Caco-2 (cell line): ENCODE results near the gene CCNJ. TPM values are rescaled to one million over a fixed set of nuclear protein-coding genes. Genes with fewer than 3 reads are reported as not detected.

Source experiments
- BruUV-seq: library from RNA; stranded (reverse); fragments of 400-500 nt; replicated peaks from 2 replicates; lab custom pipeline; 2021; lab: Mats Ljungman, UMichigan
- CTCF ChIA-PET: fragments of 300-600 bp; sonication (Branson Sonifier 250); formaldehyde crosslinking; loops from one replicate; lab custom pipeline; 2022; ENCODE audit warnings: antibody characterized with exemption; lab: Charles Lee
- POLR2A ChIA-PET: fragments of 300-600 bp; sonication (Branson Sonifier 250); formaldehyde crosslinking; loops from one replicate; lab custom pipeline; 2022; ENCODE audit warnings: antibody characterized with exemption; lab: Charles Lee
- DNase-seq, 2 experiments: peaks; one replicate each; pipeline versions ENCODE4 v3.0.0 to v3.0.0-alpha.2; 2020 to 2022
- H3K27me3 ChIP-seq: replicated peaks from 2 replicates; pipeline ENCODE4 v1.6.0; 2011; ENCODE audit warnings: low read length; ENCODE audit not compliant: control insufficient read depth, insufficient read depth
- H3K36me3 ChIP-seq: 2 replicates; pipeline ENCODE4 v1.5.1; 2011; ENCODE audit warnings: low read length; ENCODE audit not compliant: control insufficient read depth, insufficient read depth
- H3K4me1 ChIP-seq: fragments of 250-450 bp; sonication (Bioruptor Pico); 2 replicates; pipeline ENCODE4 v1.5.1; 2020; ENCODE audit warnings: mild to moderate bottlenecking
- H3K4me3 ChIP-seq: 2 replicates; pipeline ENCODE4 v1.5.1; 2011; ENCODE audit warnings: low read depth, mild to moderate bottlenecking, control low read depth, low read length
- H3K9me3 ChIP-seq: fragments of 250-450 bp; sonication (Bioruptor Pico); 2 replicates; pipeline ENCODE4 v1.5.1; 2020; ENCODE audit warnings: mild to moderate bottlenecking, moderate library complexity
- H3K27ac Mint-ChIP-seq: one replicate; pipeline ENCODE4 v1.8.0; 2022; ENCODE audit warnings: mixed read lengths; ENCODE audit not compliant: unreplicated experiment
- H3K27me3 Mint-ChIP-seq: one replicate; pipeline ENCODE4 v1.8.0; 2022; ENCODE audit warnings: mixed read lengths; ENCODE audit not compliant: insufficient read depth, unreplicated experiment
- H3K36me3 Mint-ChIP-seq: one replicate; pipeline ENCODE4 v1.8.0; 2022; ENCODE audit warnings: mild to moderate bottlenecking, mixed read lengths; ENCODE audit not compliant: insufficient read depth, unreplicated experiment
- H3K4me1 Mint-ChIP-seq: one replicate; pipeline ENCODE4 v1.8.0; 2022; ENCODE audit warnings: low read depth, mixed read lengths; ENCODE audit not compliant: unreplicated experiment
- H3K4me3 Mint-ChIP-seq: one replicate; pipeline ENCODE4 v1.8.0; 2022; ENCODE audit warnings: mild to moderate bottlenecking, moderate library complexity, mixed read lengths; ENCODE audit not compliant: unreplicated experiment
- H3K9me3 Mint-ChIP-seq: one replicate; pipeline ENCODE4 v1.8.0; 2022; ENCODE audit warnings: mixed read lengths; ENCODE audit not compliant: unreplicated experiment
- CTCF ChIP-seq, 2 experiments: fragments of 200-600 bp in 1 of 2; IDR thresholded peaks; 1 replicate in 1 of 2; 2 replicates in 1 of 2; pipeline versions ENCODE4 v1.5.1 to v1.8.0; 2011 to 2022; ENCODE audit warnings: antibody characterized with exemption in 1 of 2, control low read depth in 1 of 2, inconsistent platforms in 1 of 2, low read depth in 1 of 2, low read length in 1 of 2, mild to moderate bottlenecking in 1 of 2, moderate library complexity in 1 of 2; ENCODE audit not compliant: insufficient read depth in 1 of 2, severe bottlenecking in 1 of 2, unreplicated experiment in 1 of 2
- intact Hi-C: fragments of 100-400 bp; cut with micrococcal nuclease; formaldehyde crosslinking; loops from one replicate; pipeline ENCODE4 v1.10.0; 2022; ENCODE audit not compliant: unreplicated experiment
- total RNA-seq: library from RNA; stranded (reverse); gene quantifications from 2 replicates; pipeline ENCODE4 v1.2.3, GENCODE V29; 2022

Gene CCNJ
- total RNA-seq, 1 experiment from 2014 or later, result 23.5 TPM

GRCh38 chr10:96061232-96061631 is 17.8 kb downstream of the CCNJ start:
- H3K4me3 Mint-ChIP-seq, result no peak overlapping the region
- H3K4me1 Mint-ChIP-seq, result peaks cover 7% of the 10 kb centered on the region
- H3K36me3 Mint-ChIP-seq, result peaks cover 48% of the 10 kb centered on the region
- ChIA-PET CTCF (interaction anchor here (0.7 kb wide), 1 partner anchor 33 kb away, joined by 3 read pairs; no protein-coding TSS in a partner anchor), POLR2A (no interaction called here)
- Histone ChIP-seq H3K4me1 (peaks cover 9% of the 10 kb centered on the region; the same call in 1 of the 2 replicates), H3K9me3 (no peaks in the 10 kb centered on the region), H3K36me3 (peaks cover 4% of the 10 kb centered on the region), H3K27me3 (no peaks in the 10 kb centered on the region), H3K4me3 (no peak overlapping the region)
- TF ChIP-seq CTCF (IDR thresholded peaks at IDR 0.05; ENCODE audit: insufficient read depth in 1 of 2, low read depth in 1 of 2, low read length in 1 of 2, severe bottlenecking in 1 of 2, unreplicated experiment in 1 of 2), result no peak
- DNase-seq, result no peak
- H3K27ac Mint-ChIP-seq, result no peak overlapping the region
- H3K9me3 Mint-ChIP-seq, result no peaks in the 10 kb centered on the region
- H3K27me3 Mint-ChIP-seq, result no peaks in the 10 kb centered on the region
- intact Hi-C loops, result no loop called here
- BruUV-seq, result no TSS peak

- no peaks in the 10 kb centered on the region for H3K9me3 Mint-ChIP-seq
- H3K27ac Mint-ChIP-seq, result no peak overlapping the region
- no peaks in the 10 kb centered on the region for H3K27me3 Mint-ChIP-seq
- H3K4me1 ChIP-seq, result peaks cover 33% of the 10 kb centered on the region
- H3K4me3 Mint-ChIP-seq, result no peak overlapping the region
- no peaks in the 10 kb centered on the region for H3K36me3 ChIP-seq
- ChIA-PET POLR2A (no interaction called here), CTCF (no interaction called here)
- H3K27me3 ChIP-seq, result no peaks in the 10 kb centered on the region
- H3K9me3 ChIP-seq, result no peaks in the 10 kb centered on the region
- no peaks in the 10 kb centered on the region for H3K36me3 Mint-ChIP-seq
- DNase-seq, result peak; percentile 44 to 49
- BruUV-seq, result no TSS peak
- no peak for TF ChIP-seq CTCF (IDR thresholded peaks at IDR 0.05; ENCODE audit: insufficient read depth in 1 of 2, low read depth in 1 of 2, low read length in 1 of 2, severe bottlenecking in 1 of 2, unreplicated experiment in 1 of 2)
- no peak overlapping the region for H3K4me3 ChIP-seq
- intact Hi-C loops, result no loop called here
- H3K4me1 Mint-ChIP-seq, result peaks cover 7% of the 10 kb centered on the region
These were observed 29.3 kb downstream of the CCNJ start for GRCh38 chr10:96072674-96073073.

- Histone ChIP-seq H3K36me3 (no peaks in the 10 kb centered on the region), H3K9me3 (no peaks in the 10 kb centered on the region), H3K4me1 (peaks cover 33% of the 10 kb centered on the region), H3K27me3 (no peaks in the 10 kb centered on the region), H3K4me3 (no peak overlapping the region)
- intact Hi-C loops, result no loop called here
- Mint-ChIP-seq H3K27ac (no peak overlapping the region), H3K4me1 (peaks cover 7% of the 10 kb centered on the region), H3K4me3 (no peak overlapping the region), H3K36me3 (no peaks in the 10 kb centered on the region), H3K27me3 (no peaks in the 10 kb centered on the region), H3K9me3 (no peaks in the 10 kb centered on the region)
- TF ChIP-seq CTCF (IDR thresholded peaks at IDR 0.05; ENCODE audit: insufficient read depth in 1 of 2, low read depth in 1 of 2, low read length in 1 of 2, severe bottlenecking in 1 of 2, unreplicated experiment in 1 of 2), result no peak
- no peak for DNase-seq
- BruUV-seq, result no TSS peak
- ChIA-PET POLR2A (no interaction called here), CTCF (interaction anchor here (1.0 kb wide), 1 partner anchor 57 kb away, joined by 3 read pairs; no protein-coding TSS in a partner anchor)
These were observed 30.3 kb downstream of the CCNJ start for GRCh38 chr10:96073722-96074121.
